ENCODE data around the gene PRR23E. TPM values are rescaled to one million over a fixed set of nuclear protein-coding genes. Genes with fewer than 3 reads are reported as not detected.

PRR23E gene
- total RNA-seq, 1 experiment from 2014 or later = not detected

DNA sequence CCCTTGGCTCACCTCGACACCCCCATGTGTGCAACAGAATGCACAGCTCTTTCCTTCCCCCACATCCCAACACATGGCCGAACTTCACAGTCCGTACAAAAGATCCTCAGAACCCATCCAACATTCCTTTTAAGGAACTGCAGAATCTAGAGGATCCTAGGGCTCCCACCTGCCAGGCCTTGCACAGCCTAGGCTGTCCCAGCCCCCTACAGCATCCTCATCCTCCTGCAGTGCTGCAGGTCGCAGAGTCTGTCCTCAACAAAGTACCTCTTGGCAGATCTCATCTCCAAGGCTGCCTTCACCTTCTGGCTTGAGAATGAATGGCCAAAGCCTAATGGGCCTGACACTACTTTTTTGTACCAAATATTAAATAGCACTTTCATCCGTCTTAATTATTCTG lies 19.8 kb downstream of the PRR23E start:
- Mint-ChIP-seq H3K27me3 (ENCODE audit: insufficient read depth, unreplicated experiment) (no peaks in the 10 kb centered on the region), H3K4me3 (ENCODE audit: unreplicated experiment) (no peak overlapping the region), H3K27ac (ENCODE audit: low read depth, unreplicated experiment) (no peak overlapping the region), H3K9me3 (ENCODE audit: unreplicated experiment) (no peaks in the 10 kb centered on the region), H3K4me1 (ENCODE audit: insufficient read depth, unreplicated experiment) (no peaks in the 10 kb centered on the region), H3K36me3 (ENCODE audit: insufficient read depth, unreplicated experiment) (no peaks in the 10 kb centered on the region)
- ChIA-PET CTCF (no interaction called here), POLR2A (no interaction called here)
- TF ChIP-seq, protein P1, sequence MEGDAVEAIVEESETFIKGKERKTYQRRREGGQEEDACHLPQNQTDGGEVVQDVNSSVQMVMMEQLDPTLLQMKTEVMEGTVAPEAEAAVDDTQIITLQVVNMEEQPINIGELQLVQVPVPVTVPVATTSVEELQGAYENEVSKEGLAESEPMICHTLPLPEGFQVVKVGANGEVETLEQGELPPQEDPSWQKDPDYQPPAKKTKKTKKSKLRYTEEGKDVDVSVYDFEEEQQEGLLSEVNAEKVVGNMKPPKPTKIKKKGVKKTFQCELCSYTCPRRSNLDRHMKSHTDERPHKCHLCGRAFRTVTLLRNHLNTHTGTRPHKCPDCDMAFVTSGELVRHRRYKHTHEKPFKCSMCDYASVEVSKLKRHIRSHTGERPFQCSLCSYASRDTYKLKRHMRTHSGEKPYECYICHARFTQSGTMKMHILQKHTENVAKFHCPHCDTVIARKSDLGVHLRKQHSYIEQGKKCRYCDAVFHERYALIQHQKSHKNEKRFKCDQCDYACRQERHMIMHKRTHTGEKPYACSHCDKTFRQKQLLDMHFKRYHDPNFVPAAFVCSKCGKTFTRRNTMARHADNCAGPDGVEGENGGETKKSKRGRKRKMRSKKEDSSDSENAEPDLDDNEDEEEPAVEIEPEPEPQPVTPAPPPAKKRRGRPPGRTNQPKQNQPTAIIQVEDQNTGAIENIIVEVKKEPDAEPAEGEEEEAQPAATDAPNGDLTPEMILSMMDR (IDR thresholded peaks at IDR 0.05; ENCODE audit: unreplicated experiment) = no peak
- no peak for DNase-seq (ENCODE audit: unreplicated experiment)
- BruUV-seq (replicated peaks) = no TSS peak
- intact Hi-C loops (cut with micrococcal nuclease) = no loop called here

DNA sequence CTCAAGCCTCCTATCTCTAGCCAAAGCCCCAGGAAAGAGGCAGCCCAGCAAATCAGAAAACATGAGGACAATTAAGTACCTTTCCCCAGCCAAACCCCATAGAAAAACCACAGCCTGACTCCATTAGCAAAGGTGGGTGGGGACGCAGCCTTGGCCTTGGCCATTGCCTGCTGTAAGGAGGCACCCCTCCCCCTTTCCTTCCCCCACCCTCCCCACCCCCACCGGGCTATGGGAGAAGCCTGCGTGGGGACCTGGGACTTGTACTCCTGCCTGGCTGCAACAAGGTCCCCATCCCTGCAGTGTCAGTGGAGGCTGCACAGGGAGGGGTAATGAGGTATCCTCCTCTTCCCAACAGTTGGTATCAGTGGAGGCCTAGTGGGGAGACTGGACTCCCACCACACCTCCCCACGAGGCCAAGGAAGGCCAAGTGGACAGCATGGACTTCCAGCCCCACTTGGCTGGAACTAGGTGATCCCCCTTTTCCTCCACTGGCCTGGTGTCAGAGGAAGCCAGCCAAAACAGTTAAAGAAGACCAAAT lies 20.5 kb downstream of the PRR23E start:
- intact Hi-C loops (cut with micrococcal nuclease) = no loop called here
- no peak overlapping the region for H3K27ac Mint-ChIP-seq (ENCODE audit: low read depth, unreplicated experiment)
- ChIA-PET CTCF (no interaction called here), POLR2A (no interaction called here)
- H3K4me1 Mint-ChIP-seq (ENCODE audit: insufficient read depth, unreplicated experiment) = no peaks in the 10 kb centered on the region
- no peak for DNase-seq (ENCODE audit: unreplicated experiment)
- H3K36me3 Mint-ChIP-seq (ENCODE audit: insufficient read depth, unreplicated experiment) = no peaks in the 10 kb centered on the region
- no TSS peak for BruUV-seq (replicated peaks)
- no peaks in the 10 kb centered on the region for H3K9me3 Mint-ChIP-seq (ENCODE audit: unreplicated experiment)
- no peak overlapping the region for H3K4me3 Mint-ChIP-seq (ENCODE audit: unreplicated experiment)
- TF ChIP-seq, protein P1 (IDR thresholded peaks at IDR 0.05; ENCODE audit: unreplicated experiment) = no peak
- no peaks in the 10 kb centered on the region for H3K27me3 Mint-ChIP-seq (ENCODE audit: insufficient read depth, unreplicated experiment)

DNA sequence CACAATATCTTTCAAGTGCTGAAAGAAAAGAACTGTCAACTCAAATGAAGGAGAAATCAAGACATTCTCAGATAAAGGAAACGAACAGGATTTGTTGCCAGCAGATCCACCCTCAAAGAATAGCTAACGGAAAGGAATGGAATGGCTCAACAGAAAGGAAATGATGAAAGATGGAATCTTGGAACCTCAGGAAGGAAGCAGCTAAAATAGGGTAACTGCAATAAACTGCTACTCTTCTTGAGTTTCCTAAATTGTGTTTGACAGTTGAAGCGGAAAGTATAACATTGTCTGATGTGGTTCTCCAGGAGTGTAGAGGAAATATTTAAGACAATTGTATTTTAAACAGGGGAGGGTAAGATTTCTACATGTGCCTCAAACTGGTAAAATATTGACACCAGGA lies 22.0 kb downstream of the PRR23E start:
- Mint-ChIP-seq H3K27me3 (ENCODE audit: insufficient read depth, unreplicated experiment) (no peaks in the 10 kb centered on the region), H3K36me3 (ENCODE audit: insufficient read depth, unreplicated experiment) (no peaks in the 10 kb centered on the region), H3K9me3 (ENCODE audit: unreplicated experiment) (no peaks in the 10 kb centered on the region), H3K4me1 (ENCODE audit: insufficient read depth, unreplicated experiment) (no peaks in the 10 kb centered on the region), H3K4me3 (ENCODE audit: unreplicated experiment) (no peak overlapping the region), H3K27ac (ENCODE audit: low read depth, unreplicated experiment) (no peak overlapping the region)
- no TSS peak for BruUV-seq (replicated peaks)
- TF ChIP-seq, protein P1 (IDR thresholded peaks at IDR 0.05; ENCODE audit: unreplicated experiment) = no peak
- ChIA-PET CTCF (no interaction called here), POLR2A (no interaction called here)
- DNase-seq (ENCODE audit: unreplicated experiment) = no peak
- intact Hi-C loops (cut with micrococcal nuclease) = no loop called here

DNA sequence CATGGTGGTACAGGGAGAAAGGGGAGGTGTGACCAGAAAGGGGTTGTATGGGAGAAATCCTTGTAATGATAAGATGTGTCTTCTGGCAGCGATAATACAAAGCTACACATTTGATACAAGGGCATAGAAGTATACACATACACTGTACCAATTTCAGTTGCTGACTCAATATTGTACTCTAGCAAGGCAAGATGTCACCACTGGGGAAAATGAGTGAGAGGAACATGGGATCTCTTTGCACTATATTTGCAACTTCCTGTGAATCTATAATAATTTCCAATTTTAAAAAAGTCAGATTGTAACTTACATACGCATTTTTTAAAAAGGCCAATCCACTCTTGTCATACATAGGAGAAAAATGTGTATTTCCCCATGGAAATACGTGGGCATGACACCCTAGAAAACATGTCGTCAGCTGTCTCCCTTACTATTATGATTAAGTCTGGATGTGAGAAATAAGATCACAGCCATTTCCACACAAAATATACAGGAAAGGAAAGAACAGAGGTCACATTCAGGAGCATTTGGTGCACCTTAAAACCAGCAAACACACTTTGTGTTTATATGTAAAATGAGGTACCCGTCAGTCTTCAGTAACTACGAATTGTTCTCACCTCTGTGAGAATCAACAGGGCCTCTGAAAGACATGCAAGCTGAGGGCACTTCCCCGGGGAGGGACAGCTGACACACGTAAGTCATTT lies 22.9 kb downstream of the PRR23E start:
- no TSS peak for BruUV-seq (replicated peaks)
- Mint-ChIP-seq H3K9me3 (ENCODE audit: unreplicated experiment) (no peaks in the 10 kb centered on the region), H3K27ac (ENCODE audit: low read depth, unreplicated experiment) (no peak overlapping the region), H3K27me3 (ENCODE audit: insufficient read depth, unreplicated experiment) (no peaks in the 10 kb centered on the region), H3K4me3 (ENCODE audit: unreplicated experiment) (no peak overlapping the region), H3K4me1 (ENCODE audit: insufficient read depth, unreplicated experiment) (no peaks in the 10 kb centered on the region), H3K36me3 (ENCODE audit: insufficient read depth, unreplicated experiment) (no peaks in the 10 kb centered on the region)
- DNase-seq (ENCODE audit: unreplicated experiment) = no peak
- intact Hi-C loops (cut with micrococcal nuclease) = no loop called here
- CTCF ChIA-PET = interaction anchor here (0.7 kb wide), 1 partner anchor 156 kb away, joined by 3 read pairs; no protein-coding TSS in a partner anchor
- TF ChIP-seq, protein P1 (IDR thresholded peaks at IDR 0.05; ENCODE audit: unreplicated experiment) = no peak
- POLR2A ChIA-PET = no interaction called here
